ENCODE results near the gene OR10H4. TPM values are rescaled to one million over a fixed set of nuclear protein-coding genes. Genes with fewer than 3 reads are reported as not detected.

The OR10H4 gene
- total RNA-seq, 1 donor = not detected

Other genes with a start within 250 kb of the OR10H4 start
- gene OR10H2, start 221.0 kb upstream of the OR10H4 start, total RNA-seq = not detected
- gene OR10H3, start 211.0 kb upstream of the OR10H4 start, total RNA-seq = not detected
- gene OR10H5, start 161.3 kb upstream of the OR10H4 start, total RNA-seq = not detected
- under 0.01 TPM for gene OR10H1, start 133.3 kb upstream of the OR10H4 start, total RNA-seq
- gene CYP4F2, start 50.9 kb upstream of the OR10H4 start, total RNA-seq = 1.3 TPM
- 0.27 TPM for gene CYP4F11, start 14.5 kb upstream of the OR10H4 start, total RNA-seq
- 163 TPM for gene TPM4, start 127.5 kb downstream of the OR10H4 start, total RNA-seq
- gene RAB8A, start 162.9 kb downstream of the OR10H4 start, total RNA-seq = 130 TPM
- 160 TPM for gene HSH2D, start 194.7 kb downstream of the OR10H4 start, total RNA-seq
- gene CIB3, start 224.5 kb downstream of the OR10H4 start, total RNA-seq = 0.27 TPM
- 68.1 TPM for gene FAM32A, start 236.4 kb downstream of the OR10H4 start, total RNA-seq
- gene AP1M1, start 248.9 kb downstream of the OR10H4 start, total RNA-seq = 132 TPM